NB4 (cell line): ENCODE measurements around the gene BORCS5.

Experiments used
- CTCF ChIP-seq: IDR thresholded peaks from one replicate; pipeline ENCODE4 v1.5.1; 2012; ENCODE audit warnings: low read depth, low read length
- MYC ChIP-seq: IDR thresholded peaks from 2 replicates; pipeline ENCODE4 v1.6.1; 2011; ENCODE audit warnings: low read depth, low read length
- POLR2A ChIP-seq: IDR thresholded peaks from 2 replicates; pipeline ENCODE4 v1.6.1; 2011; ENCODE audit warnings: mild to moderate bottlenecking; ENCODE audit not compliant: insufficient read length; ENCODE audit errors: extremely low read depth
- TF ChIP-seq, protein P1 (sequence below): IDR thresholded peaks from 2 replicates; pipeline ENCODE4 v1.6.1; 2011; ENCODE audit warnings: low read depth, low read length

DNA sequence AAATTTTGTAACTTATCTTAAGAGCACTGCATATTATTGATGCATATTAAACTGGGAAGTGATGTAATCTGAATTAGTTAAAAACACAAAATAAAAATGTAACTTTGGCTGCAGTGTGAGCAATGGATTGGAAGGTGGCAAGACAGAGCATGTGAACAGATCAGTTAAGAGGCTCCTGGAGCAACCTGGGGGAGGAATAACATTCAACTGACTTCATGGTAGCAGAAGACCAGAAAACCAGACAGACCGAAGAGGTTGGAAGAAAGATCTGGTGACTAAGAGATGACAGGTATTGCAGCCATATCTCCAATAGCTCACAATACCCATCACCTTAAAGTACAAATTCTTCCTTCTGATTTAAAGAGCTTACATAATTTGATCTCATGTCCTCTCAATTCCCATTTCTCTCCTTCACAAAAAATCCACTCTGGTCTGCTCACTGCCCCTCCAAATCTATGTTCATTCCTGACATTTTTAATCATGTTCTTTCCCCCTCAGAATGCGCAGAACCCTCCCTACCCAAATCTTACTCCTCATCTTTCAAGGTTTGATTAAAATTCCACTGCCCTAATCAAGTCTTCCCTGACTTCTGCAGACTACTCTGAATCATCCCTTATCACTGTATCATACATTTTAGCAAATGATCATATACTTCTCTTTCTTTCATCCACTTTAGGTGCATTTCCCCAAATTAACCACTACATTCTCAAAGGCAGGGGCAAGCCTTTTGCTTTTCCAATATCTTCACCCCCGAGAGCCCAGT, 154.3 kb downstream of the BORCS5 start:
- TF ChIP-seq CTCF (no peak), POLR2A (no peak), MYC (no peak)
- TF ChIP-seq, protein P1, sequence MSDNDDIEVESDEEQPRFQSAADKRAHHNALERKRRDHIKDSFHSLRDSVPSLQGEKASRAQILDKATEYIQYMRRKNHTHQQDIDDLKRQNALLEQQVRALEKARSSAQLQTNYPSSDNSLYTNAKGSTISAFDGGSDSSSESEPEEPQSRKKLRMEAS = no peak
